ENCODE results near the gene PELI2.

PELI2 gene

DNA sequence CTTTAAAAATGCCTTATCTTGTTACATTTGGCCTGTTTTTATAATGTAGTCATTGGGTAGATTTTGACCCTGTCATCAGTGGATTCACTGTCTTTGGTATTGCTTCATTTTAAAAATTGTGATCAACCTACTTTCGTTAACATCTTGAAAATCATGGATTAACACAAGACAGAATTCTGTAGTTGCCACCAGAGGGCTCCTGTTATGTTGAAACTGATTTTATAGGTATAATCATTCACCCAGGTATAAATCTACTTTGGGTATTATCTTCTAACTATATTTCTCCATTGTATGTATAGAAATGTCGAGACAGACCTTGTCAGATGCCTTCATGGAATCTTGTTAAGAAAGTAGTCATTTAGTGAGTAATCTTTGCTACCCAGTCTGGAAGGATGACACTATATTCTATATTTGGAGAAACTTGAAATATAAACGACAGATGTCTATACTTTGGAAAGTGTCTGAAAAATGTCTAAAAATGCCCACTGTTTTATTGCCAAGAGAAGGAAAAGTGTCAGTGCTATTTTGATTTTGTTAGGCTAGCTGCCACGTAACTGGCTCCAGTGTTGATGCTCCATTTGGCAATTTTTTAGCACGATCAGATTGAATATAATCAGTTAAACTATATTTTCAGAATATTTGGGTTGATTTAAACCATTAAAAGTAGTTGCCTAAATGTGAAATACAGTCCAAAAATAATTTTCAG lies 129.4 kb downstream of the PELI2 start:
- no peak for DNase-seq (ENCODE audit: low read depth)

DNA sequence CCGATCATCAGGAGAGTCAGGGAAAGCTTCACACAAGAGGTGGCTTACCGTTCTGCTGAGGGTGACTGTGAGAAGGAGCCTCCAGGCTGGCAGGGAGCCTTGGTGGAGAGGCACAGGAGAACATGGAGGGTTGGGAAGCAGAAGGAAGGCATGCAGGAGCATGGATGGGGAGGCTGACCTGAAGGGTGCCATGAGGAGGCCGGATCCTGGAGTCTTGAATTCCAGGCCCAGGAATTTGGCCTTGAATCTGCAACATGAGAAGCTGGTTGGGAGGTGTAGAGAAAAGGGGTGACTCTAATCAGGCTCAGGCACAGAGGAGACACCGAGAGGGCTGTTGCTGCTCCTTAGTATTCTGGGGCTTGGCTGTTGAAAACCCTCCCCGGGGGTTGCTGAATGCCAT lies 130.2 kb downstream of the PELI2 start:
- no peak for DNase-seq (ENCODE audit: low read depth)

DNA sequence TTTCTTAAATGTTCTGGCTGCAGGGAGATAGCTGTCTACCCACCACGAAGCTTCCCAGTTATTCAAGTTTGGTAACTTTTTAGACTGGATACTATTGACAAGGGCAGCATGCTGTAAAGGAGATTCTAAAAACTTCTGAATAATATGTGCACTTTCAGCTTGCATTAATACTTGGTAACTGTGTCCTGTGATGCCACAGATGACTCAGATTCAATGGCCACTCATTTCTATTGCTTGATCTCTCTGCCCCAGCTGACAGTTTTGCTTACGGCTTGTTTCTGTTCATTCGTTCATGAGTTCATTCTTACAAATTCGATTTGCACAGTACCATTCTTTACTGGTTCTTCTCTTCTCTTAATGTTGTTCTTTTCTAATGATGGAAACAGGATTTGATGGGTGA lies 142.8 kb downstream of the PELI2 start:
- no peak for DNase-seq (ENCODE audit: low read depth)

DNA sequence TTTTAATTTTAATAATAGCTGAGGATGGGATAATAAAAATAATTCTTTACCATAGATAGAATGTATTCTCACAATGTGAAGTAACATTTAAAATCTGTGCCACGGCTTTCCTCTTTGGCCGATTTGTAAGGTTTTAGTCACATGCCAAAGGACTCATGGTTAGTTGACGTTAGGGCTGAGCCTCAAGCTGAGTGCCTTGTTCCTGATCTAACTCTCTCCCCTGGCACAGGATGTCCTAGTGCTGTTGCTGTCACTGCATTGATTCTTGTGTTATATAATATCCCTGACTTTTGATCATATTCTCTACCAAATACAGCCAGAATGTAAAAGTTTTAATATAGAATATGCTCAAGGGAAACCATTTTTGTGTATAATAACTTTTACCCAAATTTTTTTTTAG lies 144.3 kb downstream of the PELI2 start:
- no peak for DNase-seq (ENCODE audit: low read depth)

DNA sequence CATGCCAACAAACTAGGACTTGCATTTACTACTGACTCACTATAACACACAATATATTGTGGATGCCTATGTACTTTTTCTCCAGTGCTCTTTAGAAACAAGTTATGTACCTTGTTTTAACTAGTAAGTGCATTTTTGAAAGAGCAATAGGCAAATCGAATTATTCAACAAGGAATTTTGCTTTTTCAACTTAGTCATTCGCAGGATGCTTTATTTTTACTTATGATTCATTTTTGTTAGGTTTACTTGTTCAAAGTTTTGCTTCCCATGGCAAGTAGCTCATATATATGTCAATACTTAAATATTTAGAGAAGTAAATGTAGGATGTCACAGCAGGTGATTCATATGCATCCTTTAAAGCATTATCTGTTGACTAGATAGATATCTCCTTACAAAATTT lies 149.8 kb downstream of the PELI2 start:
- DNase-seq (ENCODE audit: low read depth): no peak

DNA sequence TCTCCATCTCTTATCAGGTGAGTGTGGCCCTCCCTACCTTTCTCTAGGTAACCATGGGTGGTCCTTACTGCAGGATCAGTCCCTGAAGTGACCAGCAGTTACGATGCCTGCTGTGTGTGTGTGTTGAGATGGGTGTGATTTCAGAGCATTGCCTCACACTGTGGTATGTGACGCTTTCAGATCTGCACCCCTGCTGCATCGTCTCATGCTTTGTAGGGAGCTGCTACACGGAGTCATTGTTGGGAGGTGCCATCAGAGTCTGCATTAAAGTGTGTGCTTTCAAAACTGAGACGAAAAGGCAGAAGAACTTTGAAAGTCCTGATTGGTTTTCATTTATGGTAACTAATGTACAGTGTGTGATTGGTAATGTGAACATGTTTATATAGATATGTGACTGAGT lies 150.5 kb downstream of the PELI2 start:
- no peak for DNase-seq (ENCODE audit: low read depth)

DNA sequence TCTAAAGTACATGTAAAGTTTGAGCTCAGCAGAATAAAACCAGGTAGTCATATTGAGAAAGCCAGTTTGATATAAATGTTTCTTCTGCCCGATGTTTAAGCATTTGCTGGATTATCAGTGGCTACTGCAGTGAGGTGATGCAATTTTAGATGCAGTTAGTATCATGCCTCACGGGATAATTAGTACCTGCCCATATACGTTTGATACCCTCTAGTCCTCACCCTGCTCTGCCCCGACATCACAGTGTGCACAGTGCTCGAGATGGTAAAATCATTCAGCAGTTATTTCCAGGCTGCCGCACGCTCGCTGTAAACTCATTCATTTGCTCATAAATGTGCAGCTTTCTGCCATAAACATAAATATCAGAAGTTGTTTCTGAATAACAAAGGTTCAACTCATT lies 152.7 kb downstream of the PELI2 start:
- no peak for DNase-seq (ENCODE audit: low read depth)

DNA sequence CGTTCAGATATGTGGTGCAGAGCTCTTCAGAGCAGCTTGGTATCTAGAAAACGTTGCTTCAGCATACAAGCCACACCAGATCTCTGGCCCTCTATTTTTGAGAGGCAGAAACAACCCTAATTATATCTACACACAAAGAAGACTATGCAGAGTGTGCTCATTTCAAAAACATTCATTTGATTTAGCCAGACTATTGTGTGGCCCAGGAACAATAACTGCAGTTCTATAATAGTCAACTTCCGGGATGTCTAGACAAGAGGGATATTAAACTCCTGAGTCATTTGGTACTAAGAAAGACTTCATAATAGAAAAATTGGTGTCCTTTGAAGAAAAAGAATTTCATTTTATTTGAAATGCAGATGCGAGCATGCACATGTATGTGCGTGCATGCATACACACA lies 153.8 kb downstream of the PELI2 start:
- no peak for DNase-seq (ENCODE audit: low read depth)

DNA sequence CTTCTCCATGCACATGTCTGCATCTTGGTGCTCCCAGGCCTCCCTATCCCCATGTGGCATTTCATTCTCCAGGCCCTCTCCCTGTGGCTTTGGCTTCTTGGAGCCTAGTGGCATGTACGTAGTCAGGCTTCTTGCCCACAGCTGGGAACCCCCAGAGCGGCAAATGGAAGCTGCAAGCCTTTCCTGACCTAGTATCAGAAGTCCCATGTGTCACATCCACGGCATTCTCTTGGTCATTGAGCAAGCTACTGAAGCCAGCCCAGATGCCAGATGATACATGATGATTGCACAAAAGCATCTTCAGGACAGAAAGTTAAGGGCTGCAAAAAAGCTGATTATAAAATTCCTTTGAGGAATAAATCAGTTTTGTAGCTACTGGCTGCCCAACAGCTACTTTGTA lies 154.9 kb downstream of the PELI2 start:
- DNase-seq (ENCODE audit: low read depth): no peak

DNA sequence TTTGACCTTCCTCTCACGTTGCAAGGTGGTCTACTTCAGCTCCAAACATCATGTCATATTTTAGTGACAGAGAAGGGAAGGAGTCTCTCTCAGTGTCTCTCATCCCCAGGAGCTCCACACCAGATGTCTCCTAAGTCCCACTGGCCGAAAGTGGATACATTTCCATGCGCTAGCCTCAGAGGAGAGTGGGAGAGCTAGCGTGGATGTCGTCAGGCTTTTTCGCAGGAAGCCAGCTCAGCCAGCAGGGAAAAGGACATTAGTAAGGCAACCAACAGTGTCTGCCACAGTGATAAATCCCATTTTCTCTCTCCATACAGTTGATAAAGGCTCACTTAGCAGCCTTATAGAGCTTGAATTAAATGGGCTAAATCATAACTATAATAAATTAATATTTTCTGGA lies 155.7 kb downstream of the PELI2 start:
- no peak for DNase-seq (ENCODE audit: low read depth)

DNA sequence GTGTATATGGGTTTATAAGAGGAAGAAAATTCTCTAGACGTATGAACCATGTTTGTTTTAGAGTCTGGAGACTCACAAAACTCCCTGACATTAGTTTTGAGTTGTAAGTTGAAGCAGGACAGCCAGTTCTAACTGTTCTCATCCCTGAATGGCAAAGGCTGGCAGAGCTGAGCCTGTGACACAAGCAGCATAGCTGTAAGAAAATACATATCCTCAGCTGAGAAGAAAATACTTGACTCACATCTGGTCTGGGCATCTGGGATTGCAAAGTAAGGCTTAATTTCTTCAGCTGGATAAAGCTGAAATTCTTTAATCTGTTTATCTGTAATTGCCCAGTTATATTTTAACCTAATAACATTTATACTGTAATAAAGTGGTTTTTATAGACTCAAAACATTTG lies 156.3 kb downstream of the PELI2 start:
- DNase-seq (ENCODE audit: low read depth): no peak

DNA sequence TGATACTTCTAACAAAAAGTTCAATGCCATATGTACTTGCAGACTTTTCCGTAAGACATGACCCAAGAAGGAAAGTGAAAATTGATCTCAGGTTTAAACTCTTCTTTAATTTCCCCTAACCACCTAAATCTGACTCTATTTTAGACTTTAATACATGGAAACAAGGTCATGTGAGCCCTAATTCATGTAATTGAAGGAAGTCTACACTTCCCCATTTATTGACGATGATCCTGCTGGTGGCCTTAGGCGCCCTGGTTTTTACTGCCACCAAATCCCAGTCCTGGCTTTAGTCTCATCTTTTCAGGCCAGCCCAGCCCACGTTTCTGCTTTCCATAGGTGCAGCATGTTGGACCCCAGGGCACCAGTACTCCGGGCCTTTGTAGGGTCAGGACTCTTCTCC lies 157.9 kb downstream of the PELI2 start:
- no peak for DNase-seq (ENCODE audit: low read depth)

DNA sequence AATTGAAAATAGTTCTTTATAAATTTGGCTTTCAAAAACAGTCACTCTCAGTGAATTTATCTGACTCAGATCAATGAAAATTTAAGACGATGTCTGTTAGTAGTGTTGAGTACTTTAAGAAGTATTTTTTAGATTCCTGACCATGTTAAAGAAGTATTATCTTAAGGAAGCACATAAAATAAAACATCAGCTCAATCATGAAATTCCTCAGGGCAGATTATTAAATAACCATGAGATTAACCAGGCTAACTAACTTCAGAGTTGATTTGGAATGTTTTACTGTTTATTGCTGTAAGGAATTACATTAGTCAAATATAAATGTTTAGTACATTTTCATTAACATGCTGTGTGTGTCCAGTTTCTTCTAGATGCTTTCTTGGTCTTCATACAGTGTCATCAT lies 160.2 kb downstream of the PELI2 start:
- no peak for DNase-seq (ENCODE audit: low read depth)

DNA sequence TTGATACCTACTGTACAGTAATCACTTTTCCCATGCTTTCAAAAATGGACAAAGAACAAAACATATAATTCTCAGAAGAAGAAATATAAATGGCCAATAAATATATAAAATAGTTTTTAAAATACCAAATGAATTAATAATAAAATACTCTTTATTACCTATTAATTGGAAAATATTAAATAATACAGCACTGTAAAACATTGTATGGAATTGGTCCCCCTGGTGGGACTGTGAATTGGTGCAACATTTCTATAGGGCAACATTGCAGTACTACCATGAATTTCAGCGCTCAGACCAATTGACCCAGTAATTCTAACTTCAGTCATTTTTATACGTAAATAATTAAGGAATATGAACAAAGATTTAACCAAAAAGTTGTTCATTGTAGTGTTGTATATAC lies 162.6 kb downstream of the PELI2 start:
- DNase-seq (ENCODE audit: low read depth): no peak

DNA sequence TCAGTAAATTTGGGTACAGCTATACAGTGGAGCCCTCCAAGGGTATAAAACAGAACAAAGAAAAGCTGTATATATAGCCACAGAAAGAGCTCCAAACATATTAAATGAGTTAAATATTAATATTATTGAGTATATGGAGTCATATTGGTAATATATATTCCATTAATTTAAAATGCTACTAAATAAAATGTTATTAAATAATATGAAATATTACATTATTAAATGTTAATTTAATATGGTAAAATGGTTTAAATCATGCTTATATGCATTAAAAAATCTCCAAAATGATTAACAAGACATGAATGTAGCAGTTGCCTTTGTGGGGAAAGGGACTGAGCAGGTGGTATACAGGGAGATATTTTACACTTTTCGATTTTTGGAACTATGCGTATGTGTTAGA lies 164.0 kb downstream of the PELI2 start:
- no peak for DNase-seq (ENCODE audit: low read depth)

DNA sequence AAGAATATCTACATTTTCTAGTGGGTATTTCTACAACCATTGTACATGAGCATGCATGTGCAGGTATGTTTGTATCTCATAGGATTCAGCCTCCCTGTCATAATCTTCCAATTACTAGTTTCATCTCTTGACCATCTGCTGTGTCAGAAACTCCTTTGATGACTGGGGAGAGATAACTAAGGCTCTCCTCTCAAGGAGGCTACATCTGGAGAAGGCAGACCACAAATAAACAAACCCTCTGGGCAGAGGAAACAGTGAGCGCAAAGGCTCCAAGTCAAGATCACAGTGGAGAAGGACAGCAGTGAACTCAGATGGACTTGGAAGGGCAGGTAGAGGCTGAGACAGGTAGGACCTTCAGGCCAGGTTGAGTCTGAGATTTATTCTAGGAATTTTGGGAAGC lies 166.4 kb downstream of the PELI2 start:
- DNase-seq (ENCODE audit: low read depth): no peak

DNA sequence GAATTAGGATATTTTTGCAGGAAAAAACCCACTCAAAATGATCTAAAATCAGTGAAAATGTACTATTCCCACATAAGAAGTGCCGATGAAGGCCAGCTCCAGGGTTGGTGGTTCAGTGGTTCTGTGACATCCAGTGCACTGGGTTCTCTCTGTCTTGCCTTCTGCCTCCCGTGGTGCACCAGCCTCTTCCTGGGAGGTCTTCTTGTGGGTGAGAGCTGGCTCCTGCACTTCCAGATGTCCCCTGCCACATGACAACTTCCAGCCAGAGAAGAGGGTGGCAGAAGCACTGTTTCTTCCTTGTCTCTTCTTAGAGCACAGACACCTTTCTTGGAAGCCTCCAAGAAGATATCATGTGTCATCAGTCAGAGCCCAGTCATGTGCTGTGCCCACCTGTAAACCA lies 170.9 kb downstream of the PELI2 start:
- no peak for DNase-seq (ENCODE audit: low read depth)

DNA sequence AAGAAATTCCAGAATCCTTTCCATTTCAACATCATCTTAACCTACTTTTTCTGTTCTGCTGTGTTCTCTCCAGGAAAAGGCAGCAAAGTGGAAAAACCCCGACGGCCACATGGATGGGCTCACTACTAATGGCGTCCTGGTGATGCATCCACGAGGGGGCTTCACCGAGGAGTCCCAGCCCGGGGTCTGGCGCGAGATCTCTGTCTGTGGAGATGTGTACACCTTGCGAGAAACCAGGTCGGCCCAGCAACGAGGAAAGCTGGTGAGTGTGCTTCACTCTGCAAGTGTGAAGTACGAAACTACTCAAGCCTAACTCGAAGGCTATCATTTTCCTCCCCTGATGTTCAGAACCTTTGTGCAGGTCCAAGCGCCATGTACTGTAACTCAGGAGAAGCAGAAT lies 172.0 kb downstream of the PELI2 start:
- DNase-seq (ENCODE audit: low read depth): no peak

DNA sequence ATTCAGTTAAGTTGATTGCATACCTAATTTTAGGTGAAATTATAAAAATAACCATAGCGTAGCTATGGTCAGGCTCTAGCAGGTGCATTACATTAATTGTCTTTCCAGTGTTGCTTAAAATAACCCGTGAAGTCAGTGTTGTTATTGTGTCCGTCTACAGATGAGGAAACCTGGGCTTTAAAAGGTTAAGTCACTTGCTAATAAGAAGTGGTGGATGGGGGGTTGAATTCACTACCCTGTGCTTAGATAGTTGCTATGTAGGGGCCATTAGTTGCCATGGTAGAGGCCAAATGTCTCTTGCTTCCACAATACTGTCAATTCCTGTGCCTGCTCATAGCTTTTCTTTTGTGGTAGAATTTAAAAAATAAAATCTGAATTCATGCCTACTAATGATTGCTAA lies 174.8 kb downstream of the PELI2 start:
- no peak for DNase-seq (ENCODE audit: low read depth)

DNA sequence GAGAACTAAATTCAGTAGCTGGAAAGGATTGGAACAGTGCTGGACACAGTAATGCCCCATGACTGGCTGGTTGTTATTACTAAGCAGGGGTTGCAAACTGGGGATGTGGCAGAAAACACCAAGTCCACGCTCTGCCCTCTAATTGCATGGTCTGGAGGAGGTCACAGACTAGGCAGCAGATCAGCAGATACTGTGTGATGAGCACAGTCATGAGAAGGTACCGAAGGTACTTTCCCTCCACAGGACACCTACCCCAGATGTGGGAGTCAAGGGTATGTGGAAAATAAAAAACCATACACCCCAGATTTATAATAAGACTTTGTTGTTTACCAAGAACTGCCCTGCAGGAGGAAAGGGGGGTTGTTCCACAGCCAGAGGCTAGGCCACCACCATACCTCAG lies 175.3 kb downstream of the PELI2 start:
- DNase-seq (ENCODE audit: low read depth): no peak

DNA sequence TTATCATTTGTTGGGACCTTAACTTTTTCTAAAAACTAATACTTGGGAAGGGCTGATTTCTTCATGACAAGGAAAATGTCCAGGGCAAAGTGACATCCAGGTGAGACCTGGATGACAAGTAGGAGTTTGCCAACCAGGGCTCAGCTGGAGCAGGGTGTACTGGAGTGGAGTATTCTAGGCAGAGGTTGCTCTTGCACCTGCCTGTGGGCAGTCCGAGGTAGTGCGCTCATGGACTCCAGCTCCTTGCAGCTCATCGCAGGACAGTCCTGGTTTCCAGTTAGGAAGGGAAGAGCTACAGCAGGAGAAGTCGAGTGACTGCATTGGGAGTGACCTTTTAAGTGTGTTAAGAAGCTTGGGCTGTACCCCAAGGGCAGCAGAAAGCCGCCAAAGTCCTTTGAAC lies 175.9 kb downstream of the PELI2 start:
- no peak for DNase-seq (ENCODE audit: low read depth)

DNA sequence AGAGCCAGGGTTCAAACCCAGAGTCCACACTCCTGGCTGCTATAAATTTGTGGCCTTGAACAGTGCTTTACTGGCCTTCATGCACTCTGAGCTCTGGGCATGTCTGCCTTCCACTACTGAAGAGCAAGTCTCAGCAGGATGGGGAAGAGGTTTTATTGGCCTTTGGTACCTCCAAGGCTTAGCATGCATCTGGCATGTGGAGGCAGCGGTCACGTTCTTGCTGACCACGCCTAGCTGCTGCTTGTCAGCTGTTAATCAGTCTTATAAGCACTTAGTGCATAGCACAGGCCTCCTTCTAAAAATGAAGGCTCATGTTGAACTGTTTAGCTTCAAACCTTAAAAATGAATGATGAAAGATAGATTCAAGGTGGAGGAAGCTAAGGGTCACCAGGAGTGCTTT lies 177.5 kb downstream of the PELI2 start:
- DNase-seq (ENCODE audit: low read depth): no peak

DNA sequence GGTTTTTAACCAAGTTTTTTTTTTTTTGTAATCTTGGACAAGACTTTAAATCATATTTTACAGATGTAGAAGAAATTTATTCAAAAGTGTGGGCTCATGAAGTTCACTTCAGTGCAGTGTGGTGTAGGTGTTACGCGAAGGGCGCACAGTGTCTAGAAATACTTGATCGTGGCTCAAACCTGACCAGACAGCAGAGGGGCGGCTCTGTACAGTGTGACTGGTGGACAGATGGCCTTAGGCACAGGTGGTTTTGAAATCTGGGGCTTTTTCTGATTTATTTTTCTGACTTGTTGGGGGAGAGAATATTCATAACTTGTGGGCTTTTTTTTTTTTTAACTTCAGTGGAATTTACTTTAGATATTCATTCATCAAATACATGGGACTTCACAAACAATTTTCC lies 179.2 kb downstream of the PELI2 start:
- DNase-seq (ENCODE audit: low read depth): no peak

DNA sequence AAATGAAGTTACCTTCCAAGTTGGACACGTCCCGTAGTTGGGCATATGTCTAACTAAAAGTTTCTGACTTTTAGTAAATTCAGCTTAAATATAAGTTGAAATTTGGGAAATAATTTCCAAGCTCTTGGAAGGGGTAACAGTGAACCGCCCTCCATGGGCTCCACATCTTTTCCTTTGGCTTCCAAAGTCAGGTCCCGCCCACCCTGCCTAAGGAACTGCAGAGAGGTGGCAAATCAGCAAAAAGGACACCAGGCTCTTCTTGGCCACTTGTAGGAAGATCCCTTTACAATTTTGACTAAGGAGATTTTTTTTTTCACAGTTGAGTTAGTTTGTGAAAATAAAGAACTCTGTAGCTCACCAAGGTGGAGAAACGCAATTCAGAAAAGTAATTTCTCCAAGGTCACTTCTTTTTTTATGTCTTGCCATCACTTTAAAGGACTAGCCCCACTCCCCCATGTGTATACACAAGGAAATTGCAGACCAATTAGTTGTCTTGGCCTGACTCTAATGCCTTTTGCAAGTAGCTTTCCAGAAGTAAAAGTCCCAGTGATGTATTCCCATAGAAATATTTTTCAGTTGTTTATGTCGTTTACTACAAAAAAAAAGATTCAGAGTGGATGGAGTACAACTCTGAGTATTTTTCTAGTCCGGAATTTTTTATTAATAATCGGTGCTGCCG lies 181.2 kb downstream of the PELI2 start:
- no peak for DNase-seq (ENCODE audit: low read depth)
